NCI-H1930 (cell line): ENCODE data around the gene SERPINB12.
A peak's percentile ranks its signal among the peaks of the same experiment; 100 is the strongest.

Experiments
- DNase-seq, 2 experiments: peaks; one replicate each; lab custom pipeline; 2025; lab: John Stamatoyannopoulos, UW

Gene SERPINB12

DNA sequence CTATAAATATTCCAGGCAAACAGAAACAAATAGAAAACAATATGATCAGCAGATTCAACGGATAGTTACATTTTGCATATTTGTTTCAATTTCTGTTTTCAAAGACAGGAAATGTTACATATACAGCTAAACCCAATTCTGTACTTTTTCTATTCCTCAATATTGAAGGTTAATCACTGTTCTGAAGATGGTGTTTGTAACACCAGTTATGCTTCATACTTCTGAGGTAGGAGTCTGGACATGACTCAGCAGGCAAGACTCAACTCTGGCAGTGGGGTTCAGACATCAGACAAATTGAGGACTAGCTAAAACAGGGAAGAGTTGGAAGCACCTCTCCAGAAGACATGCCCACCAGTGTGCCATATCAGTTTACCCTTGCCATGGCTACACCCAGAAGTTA is 61.6 kb downstream of the SERPINB12 start:
- no peak for DNase-seq

DNA sequence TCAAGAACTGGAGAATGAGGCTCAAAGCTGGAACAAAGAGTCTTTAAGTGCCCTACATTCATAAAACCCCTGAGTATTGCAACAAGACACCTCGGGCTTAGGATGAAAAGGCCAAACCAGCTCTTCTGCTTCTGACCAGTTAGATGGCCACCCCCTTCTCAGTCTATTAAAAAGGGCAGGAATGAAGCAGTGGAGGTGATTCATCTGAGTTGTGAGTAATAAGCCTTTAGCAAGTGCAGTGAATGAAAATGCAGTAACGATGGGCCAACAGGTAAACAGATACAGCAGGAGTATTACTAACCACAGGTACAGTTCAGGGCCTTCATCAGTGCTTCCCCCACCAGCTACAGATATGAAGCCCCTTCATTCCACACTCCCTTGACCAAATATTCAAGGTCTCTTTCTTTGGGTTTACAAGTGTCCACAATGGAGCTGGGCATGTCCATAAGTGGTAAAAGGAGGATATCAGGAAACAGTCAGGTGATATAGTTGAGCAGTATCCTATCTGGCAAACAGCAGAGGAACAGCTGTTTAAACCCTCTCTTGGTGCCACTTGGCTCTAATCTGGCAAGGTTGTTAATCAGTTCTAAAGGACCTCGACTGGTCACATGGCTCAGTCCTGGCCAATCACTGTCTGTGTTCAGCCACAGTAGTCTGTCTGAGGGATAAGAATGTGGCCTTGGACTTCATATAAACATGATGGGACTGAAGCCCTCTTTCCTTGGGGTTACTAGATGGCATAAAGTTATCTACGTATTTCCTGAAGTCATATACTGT is 62.8 kb downstream of the SERPINB12 start:
- no peak for DNase-seq

DNA sequence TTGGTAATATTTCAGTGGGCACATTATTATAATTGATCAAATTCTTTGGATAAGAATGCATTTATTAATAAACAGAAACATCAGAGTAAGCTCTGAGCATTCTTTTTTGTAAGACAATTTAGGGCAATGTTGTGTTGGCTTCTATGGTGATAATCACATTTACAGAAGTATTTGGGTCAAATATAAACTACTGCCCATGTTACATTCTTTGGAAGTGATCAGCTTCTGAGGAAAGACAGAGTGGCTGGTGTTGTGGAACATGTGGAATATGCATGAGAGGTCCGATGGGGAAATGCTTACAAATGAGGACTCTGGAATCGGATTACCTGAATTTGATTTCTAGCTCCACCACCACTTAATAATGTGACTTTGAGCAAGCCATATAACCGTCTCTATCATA is 64.4 kb downstream of the SERPINB12 start:
- DNase-seq = no peak

DNA sequence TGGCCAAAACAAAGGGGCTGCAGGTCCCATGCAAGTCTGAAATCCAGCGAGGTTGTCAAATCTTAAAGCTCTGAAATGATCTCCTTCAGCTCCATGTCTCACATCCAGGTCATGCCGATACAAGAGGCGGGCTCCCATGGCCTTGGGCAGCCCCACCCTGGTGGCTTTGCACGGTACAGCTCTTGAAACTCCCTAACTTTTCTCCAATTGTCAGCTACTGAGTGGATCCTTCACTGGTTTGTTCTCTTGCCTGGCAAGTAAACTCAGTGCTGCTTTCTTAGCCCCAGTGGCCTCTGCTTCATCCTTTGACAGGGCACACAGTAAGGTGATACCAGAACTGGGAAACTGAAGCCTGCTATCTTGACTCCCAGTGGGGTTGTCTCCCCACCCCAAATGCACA is 71.3 kb downstream of the SERPINB12 start:
- DNase-seq = no peak

DNA sequence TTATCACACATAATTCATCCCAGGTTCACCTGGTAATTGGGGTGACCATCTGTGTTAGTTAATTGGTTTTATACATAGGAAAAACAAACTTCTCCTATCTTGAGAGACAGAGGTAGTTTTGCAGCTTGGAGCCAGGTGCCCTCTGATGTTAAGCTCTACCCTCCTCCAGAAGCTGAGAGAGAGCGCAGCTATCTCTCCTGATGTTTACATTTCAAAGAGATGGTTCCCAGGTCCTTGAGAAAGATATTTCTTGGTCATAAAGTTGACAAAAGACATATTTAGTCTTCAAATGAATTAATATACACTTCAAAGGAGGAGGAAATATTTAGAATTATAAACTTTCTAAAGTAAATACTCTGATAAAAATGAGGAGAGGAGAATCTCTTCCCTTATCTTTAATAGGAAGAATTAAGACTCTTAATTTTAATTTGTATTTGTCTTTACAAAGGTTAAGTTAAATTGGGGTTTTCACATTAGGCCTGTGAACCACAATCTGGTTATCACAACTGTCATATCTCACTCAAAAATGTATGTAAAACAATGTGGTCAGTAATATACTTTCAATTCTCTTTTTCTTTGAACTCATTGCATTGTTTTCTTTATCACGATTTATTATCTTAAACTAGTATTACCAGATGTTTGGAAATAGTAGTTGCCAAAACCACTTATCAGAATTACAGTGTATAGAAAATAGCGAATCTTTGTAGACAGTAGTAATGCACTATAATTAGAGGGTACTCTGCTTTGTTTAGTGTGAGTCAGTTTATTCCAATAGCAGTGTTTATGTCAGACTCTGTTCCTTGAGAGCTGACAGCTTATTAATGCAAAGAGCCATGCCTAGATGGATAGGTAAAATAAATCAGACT is 75.1 kb downstream of the SERPINB12 start:
- peak; percentile 46 to 58 for DNase-seq

DNA sequence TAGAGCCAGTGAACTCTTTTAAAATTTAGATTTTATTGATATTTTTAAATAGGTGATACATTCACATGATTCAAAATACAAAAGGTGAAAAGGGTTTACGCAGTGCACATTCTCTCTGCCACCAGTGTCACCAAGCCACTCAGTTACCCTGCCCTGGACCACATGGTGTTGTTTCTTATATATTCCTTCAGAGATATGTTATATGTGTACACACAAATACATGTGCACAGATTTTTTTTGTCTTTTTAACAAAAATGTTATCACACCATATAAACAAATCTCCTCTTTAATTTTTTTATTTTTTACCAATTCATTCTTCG is 75.7 kb downstream of the SERPINB12 start:
- no peak for DNase-seq
